GM21528 (cell line): ENCODE results near the gene MIEF1.

Experiments
- ATAC-seq: cut with Tn5 transposase; IDR thresholded peaks from one replicate; pipeline ENCODE4 v1.9.1; 2021; ENCODE audit warnings: mild to moderate bottlenecking, moderate library complexity; ENCODE audit not compliant: unreplicated experiment, low FRiP score

MIEF1 gene

GRCh38 chr22:39554151-39554550 is 52.1 kb downstream of the MIEF1 start:
- ATAC-seq, result no peak

GRCh38 chr22:39556970-39557841 is 55.1 kb downstream of the MIEF1 start:
- ATAC-seq, result no peak

GRCh38 chr22:39558254-39558727 is 56.2 kb downstream of the MIEF1 start:
- no peak for ATAC-seq

- ATAC-seq, result no peak
Measured at GRCh38 chr22:39558950-39559349, 56.9 kb downstream of the MIEF1 start.

- no peak for ATAC-seq
Measured at GRCh38 chr22:39559456-39560105, 57.5 kb downstream of the MIEF1 start.

- no peak for ATAC-seq
Measured at GRCh38 chr22:39560127-39560526, 58.0 kb downstream of the MIEF1 start.

- no peak for ATAC-seq
Measured at GRCh38 chr22:39562839-39563489, 60.9 kb downstream of the MIEF1 start.

GRCh38 chr22:39563571-39564428 is 61.7 kb downstream of the MIEF1 start:
- ATAC-seq, result no peak

- ATAC-seq, result no peak
Measured at GRCh38 chr22:39565414-39565944, 63.4 kb downstream of the MIEF1 start.

- ATAC-seq, result no peak
Measured at GRCh38 chr22:39567135-39567946, 65.3 kb downstream of the MIEF1 start.
